ENCODE results near the gene LENG8. TPM values are rescaled to one million over a fixed set of nuclear protein-coding genes. Genes with fewer than 3 reads are reported as not detected.

Gene LENG8
- total RNA-seq, 1 experiment from 2014 or later: 55.5 TPM

- Histone ChIP-seq H3K4me3 (ENCODE audit: low read length) (no peak overlapping the region), H3F3A (ENCODE audit: low read length, unreplicated experiment) (no peaks in the 10 kb centered on the region), H3K27me3 (ENCODE audit: low read length) (peaks cover 26% of the 10 kb centered on the region), H3K4me1 (ENCODE audit: insufficient read depth, low read length) (no peaks in the 10 kb centered on the region), H3K9me3 (ENCODE audit: low read length) (no peaks in the 10 kb centered on the region), H3K79me2 (ENCODE audit: low read length) (no peaks in the 10 kb centered on the region), H3K9ac (ENCODE audit: low read length) (no peak overlapping the region), H3K27ac (ENCODE audit: low read length) (no peak overlapping the region), H3K9me2 (replicated peaks; ENCODE audit: low read length) (no peaks in the 10 kb centered on the region), H4K20me1 (ENCODE audit: low read length) (no peaks in the 10 kb centered on the region), H3K4me2 (ENCODE audit: low read length) (no peak overlapping the region), H3K36me3 (ENCODE audit: low read depth, low read length) (no peaks in the 10 kb centered on the region), H2AFZ (ENCODE audit: low read length) (no peak overlapping the region)
- TF ChIP-seq EZH2phosphoT487 (IDR thresholded peaks at IDR 0.05; ENCODE audit: borderline replicate concordance, low read length) (no peak), CTCF (conservative IDR thresholded peaks at IDR 0.05; ENCODE audit: low read depth, low read length) (no peak), EZH2 (IDR thresholded peaks at IDR 0.05; ENCODE audit: low read length, unreplicated experiment) (no peak)
- ChIA-PET POLR2A (ENCODE audit: unreplicated experiment) (no interaction called here), CTCF (interaction anchor here (0.6 kb wide), 1 partner anchor 193 kb away, joined by 9 read pairs; no protein-coding TSS in a partner anchor)
- BruUV-seq (replicated peaks): no TSS peak
- intact Hi-C loops (cut with micrococcal nuclease): loop anchor here (10.0 kb wide), 1 partner anchor 82 kb away; no protein-coding TSS in a partner anchor
- ATAC-seq: no peak
- DNase-seq: no peak
These were observed 33.9 kb downstream of the LENG8 start for GRCh38 chr19:54482889-54483288.

GRCh38 chr19:54484451-54484850 is 35.5 kb downstream of the LENG8 start:
- POLR2A ChIA-PET (ENCODE audit: unreplicated experiment): no interaction called here
- Histone ChIP-seq H3K4me2 (ENCODE audit: low read length) (no peak overlapping the region), H3K36me3 (ENCODE audit: low read depth, low read length) (no peaks in the 10 kb centered on the region), H3K4me3 (ENCODE audit: low read length) (no peak overlapping the region), H2AFZ (ENCODE audit: low read length) (no peak overlapping the region), H4K20me1 (ENCODE audit: low read length) (no peaks in the 10 kb centered on the region), H3K27ac (ENCODE audit: low read length) (no peak overlapping the region), H3K9me2 (replicated peaks; ENCODE audit: low read length) (no peaks in the 10 kb centered on the region), H3K27me3 (ENCODE audit: low read length) (peaks cover 36% of the 10 kb centered on the region), H3K9me3 (ENCODE audit: low read length) (no peaks in the 10 kb centered on the region), H3K4me1 (ENCODE audit: insufficient read depth, low read length) (no peaks in the 10 kb centered on the region), H3K79me2 (ENCODE audit: low read length) (no peaks in the 10 kb centered on the region), H3K9ac (ENCODE audit: low read length) (no peak overlapping the region), H3F3A (ENCODE audit: low read length, unreplicated experiment) (no peaks in the 10 kb centered on the region)
- CTCF ChIA-PET: no interaction called here
- intact Hi-C loops (cut with micrococcal nuclease): loop anchor here (10.0 kb wide), 1 partner anchor 80 kb away; no protein-coding TSS in a partner anchor
- TF ChIP-seq EZH2 (IDR thresholded peaks at IDR 0.05; ENCODE audit: low read length, unreplicated experiment): no peak
- TF ChIP-seq EZH2phosphoT487 (IDR thresholded peaks at IDR 0.05; ENCODE audit: borderline replicate concordance, low read length): no peak
- no peak for TF ChIP-seq CTCF (conservative IDR thresholded peaks at IDR 0.05; ENCODE audit: low read depth, low read length)
- no peak for ATAC-seq
- no peak for DNase-seq
- BruUV-seq (replicated peaks): no TSS peak

- Histone ChIP-seq H3K4me3 (ENCODE audit: low read length) (no peak overlapping the region), H3F3A (ENCODE audit: low read length, unreplicated experiment) (no peaks in the 10 kb centered on the region), H4K20me1 (ENCODE audit: low read length) (no peaks in the 10 kb centered on the region), H3K27ac (ENCODE audit: low read length) (no peak overlapping the region), H3K4me1 (ENCODE audit: insufficient read depth, low read length) (no peaks in the 10 kb centered on the region), H3K9me2 (replicated peaks; ENCODE audit: low read length) (no peaks in the 10 kb centered on the region), H3K27me3 (ENCODE audit: low read length) (peaks cover 46% of the 10 kb centered on the region), H3K9me3 (ENCODE audit: low read length) (no peaks in the 10 kb centered on the region), H3K4me2 (ENCODE audit: low read length) (no peak overlapping the region), H3K36me3 (ENCODE audit: low read depth, low read length) (no peaks in the 10 kb centered on the region), H3K79me2 (ENCODE audit: low read length) (no peaks in the 10 kb centered on the region), H3K9ac (ENCODE audit: low read length) (no peak overlapping the region), H2AFZ (ENCODE audit: low read length) (no peak overlapping the region)
- intact Hi-C loops (cut with micrococcal nuclease): loop anchor here (10.0 kb wide), 1 partner anchor 79 kb away; no protein-coding TSS in a partner anchor
- TF ChIP-seq EZH2phosphoT487 (IDR thresholded peaks at IDR 0.05; ENCODE audit: borderline replicate concordance, low read length): no peak
- no peak for TF ChIP-seq CTCF (conservative IDR thresholded peaks at IDR 0.05; ENCODE audit: low read depth, low read length)
- no peak for TF ChIP-seq EZH2 (IDR thresholded peaks at IDR 0.05; ENCODE audit: low read length, unreplicated experiment)
- no peak for DNase-seq
- BruUV-seq (replicated peaks): no TSS peak
- ATAC-seq: no peak
- CTCF ChIA-PET: no interaction called here
- POLR2A ChIA-PET (ENCODE audit: unreplicated experiment): interaction anchor here (0.6 kb wide), 1 partner anchor 37 kb away, joined by 5 read pairs; the partner anchor contains the start of gene LENG8
These were observed 36.9 kb downstream of the LENG8 start for GRCh38 chr19:54485851-54486250.

All from PC-3 (cell line).